IMR-90 (cell line): Measurements from ENCODE around the gene RELCH. TPM values are rescaled to one million over a fixed set of nuclear protein-coding genes. Genes with fewer than 3 reads are reported as not detected.

Experiments
- ATAC-seq: fragments of 200-7000 bp; cut with Tn5 transposase; 2 replicates; pipeline ENCODE4 v1.9.1; 2020; ENCODE audit warnings: low read depth, mild to moderate bottlenecking, moderate library complexity
- BruUV-seq: library from RNA; stranded (reverse); fragments of 400-500 nt; replicated peaks from 2 replicates; lab custom pipeline; 2021; lab: Mats Ljungman, UMichigan
- CTCF ChIA-PET: fragments of 300-600 bp; formaldehyde crosslinking; extraction: SDS; loops from one replicate; lab custom pipeline; 2021; ENCODE audit warnings: antibody characterized with exemption; lab: Yijun Ruan, JAX
- POLR2A ChIA-PET: fragments of 300-600 bp; sonication (Branson Sonifier 250); formaldehyde crosslinking; loops from one replicate; lab custom pipeline; 2022; ENCODE audit warnings: antibody characterized with exemption; ENCODE audit not compliant: unreplicated experiment; lab: Charles Lee
- DNase-seq: peaks from one replicate; pipeline ENCODE4 v3.0.0; 2013
- H2AFZ ChIP-seq: replicated peaks from 2 replicates; pipeline ENCODE3; 2013; ENCODE audit warnings: low read length, mild to moderate bottlenecking; ENCODE audit not compliant: poor library complexity
- H2AK5ac ChIP-seq: 2 replicates; pipeline ENCODE4 v1.6.1; 2013; ENCODE audit warnings: low read depth, low read length, inconsistent platforms
- H2AK9ac ChIP-seq: replicated peaks from 2 replicates; pipeline ENCODE3; 2013; ENCODE audit warnings: mild to moderate bottlenecking, low read depth, low read length, moderate library complexity; ENCODE audit not compliant: poor library complexity
- H2BK120ac ChIP-seq: 2 replicates; pipeline ENCODE4 v1.6.1; 2013; ENCODE audit warnings: low read depth, low read length, inconsistent platforms
- H2BK15ac ChIP-seq: 3 replicates; pipeline ENCODE4 v1.6.1; 2013; ENCODE audit warnings: low read depth, low read length, inconsistent platforms
- H2BK20ac ChIP-seq: 2 replicates; pipeline ENCODE4 v1.6.1; 2013; ENCODE audit warnings: low read depth, mild to moderate bottlenecking, inconsistent platforms, low read length, moderate library complexity
- H2BK5ac ChIP-seq: 2 replicates; pipeline ENCODE4 v1.6.1; 2013; ENCODE audit warnings: mild to moderate bottlenecking, low read depth, low read length, inconsistent platforms; ENCODE audit not compliant: poor library complexity, severe bottlenecking
- H3K14ac ChIP-seq: replicated peaks from 2 replicates; pipeline ENCODE4 v1.6.1; 2013; ENCODE audit warnings: low read depth, low read length, inconsistent platforms
- H3K18ac ChIP-seq: 2 replicates; pipeline ENCODE4 v1.6.1; 2013; ENCODE audit warnings: low read depth, low read length, control low read depth
- H3K23ac ChIP-seq: 2 replicates; pipeline ENCODE4 v1.6.1; 2013; ENCODE audit warnings: low read depth, low read length, inconsistent platforms
- H3K27ac ChIP-seq: 2 replicates; pipeline ENCODE4 v1.5.1; 2013; ENCODE audit warnings: mild to moderate bottlenecking, control low read depth, low read length; ENCODE audit not compliant: insufficient read depth
- H3K27me3 ChIP-seq: 2 replicates; pipeline ENCODE4 v1.6.1; 2013; ENCODE audit warnings: low read length; ENCODE audit not compliant: control insufficient read depth, insufficient read depth
- H3K36me3 ChIP-seq: 2 replicates; pipeline ENCODE4 v1.6.1; 2013; ENCODE audit warnings: low read length, mixed read lengths; ENCODE audit not compliant: control insufficient read depth, insufficient read depth
- H3K4ac ChIP-seq: 2 replicates; pipeline ENCODE4 v1.6.1; 2013; ENCODE audit warnings: low read depth, low read length, inconsistent platforms
- H3K4me1 ChIP-seq: 2 replicates; pipeline ENCODE4 v1.6.1; 2013; ENCODE audit warnings: low read length, mixed read lengths; ENCODE audit not compliant: control insufficient read depth, insufficient read depth
- H3K4me2 ChIP-seq: 2 replicates; pipeline ENCODE4 v1.6.1; 2013; ENCODE audit warnings: low read depth, mild to moderate bottlenecking, control low read depth, low read length, moderate library complexity
- H3K4me3 ChIP-seq: 2 replicates; pipeline ENCODE4 v1.5.1; 2013; ENCODE audit warnings: low read depth, mild to moderate bottlenecking, control low read depth, low read length, moderate library complexity; ENCODE audit not compliant: insufficient read depth
- H3K56ac ChIP-seq: 2 replicates; pipeline ENCODE4 v1.6.1; 2013; ENCODE audit warnings: low read length, inconsistent platforms; ENCODE audit not compliant: insufficient read depth; ENCODE audit errors: extremely low read depth
- H3K79me1 ChIP-seq, 2 experiments: 2 replicates each; pipeline ENCODE4 v1.6.1; 2013; ENCODE audit warnings: low read length in 2 of 2, inconsistent platforms in 1 of 2, low read depth in 1 of 2
- H3K9ac ChIP-seq: 2 replicates; pipeline ENCODE4 v1.6.1; 2013; ENCODE audit warnings: low read depth, low read length, control low read depth
- H3K9me1 ChIP-seq: 2 replicates; pipeline ENCODE4 v1.6.1; 2013; ENCODE audit warnings: low read length, inconsistent platforms; ENCODE audit not compliant: insufficient read depth
- H3K9me3 ChIP-seq: 2 replicates; pipeline ENCODE4 v1.6.1; 2013; ENCODE audit warnings: low read length; ENCODE audit not compliant: control insufficient read depth, insufficient read depth
- H4K20me1 ChIP-seq: 2 replicates; pipeline ENCODE4 v1.6.1; 2013; ENCODE audit warnings: low read length, inconsistent platforms; ENCODE audit not compliant: insufficient read depth
- H4K5ac ChIP-seq: 2 replicates; pipeline ENCODE4 v1.6.1; 2013; ENCODE audit warnings: mild to moderate bottlenecking, low read depth, low read length, control low read depth
- H4K8ac ChIP-seq, 2 experiments: 2 replicates each; pipeline ENCODE4 v1.6.1; 2013; ENCODE audit warnings: low read depth in 2 of 2, low read length in 2 of 2, control low read depth in 1 of 2, inconsistent platforms in 1 of 2
- H4K91ac ChIP-seq: 2 replicates; pipeline ENCODE4 v1.6.1; 2013; ENCODE audit warnings: low read depth, low read length, inconsistent platforms; ENCODE audit not compliant: insufficient read depth
- BHLHE40 ChIP-seq: fragments of 150-350 bp; IDR thresholded peaks from 2 replicates; pipeline ENCODE4 v1.6.1; 2016; ENCODE audit warnings: mild to moderate bottlenecking, low read depth, low read length
- CEBPB ChIP-seq: IDR thresholded peaks from 2 replicates; pipeline ENCODE4 v1.6.1; 2012; ENCODE audit warnings: low read depth, low read length, improper control_type of control experiment
- CHD1 ChIP-seq: IDR thresholded peaks from 2 replicates; pipeline ENCODE4 v1.6.1; 2012; ENCODE audit warnings: low read depth, low read length, improper control_type of control experiment
- FOS ChIP-seq: fragments of 150-350 bp; IDR thresholded peaks from 2 replicates; pipeline ENCODE4 v1.6.1; 2016; ENCODE audit warnings: low read depth, low read length
- MAFK ChIP-seq: IDR thresholded peaks from 2 replicates; pipeline ENCODE4 v1.6.1; 2012; ENCODE audit warnings: low read depth, low read length, improper control_type of control experiment
- MAZ ChIP-seq: IDR thresholded peaks from 2 replicates; pipeline ENCODE4 v1.6.1; 2012; ENCODE audit warnings: low read depth, mild to moderate bottlenecking, low read length, improper control_type of control experiment, moderate library complexity, borderline replicate concordance
- MXI1 ChIP-seq: IDR thresholded peaks from 2 replicates; pipeline ENCODE4 v1.6.1; 2012; ENCODE audit warnings: low read depth, mild to moderate bottlenecking, low read length, moderate library complexity, borderline replicate concordance
- POLR2A ChIP-seq: IDR thresholded peaks from 2 replicates; pipeline ENCODE4 v1.6.1; 2012; ENCODE audit warnings: mild to moderate bottlenecking, low read depth, low read length
- RAD21 ChIP-seq: IDR thresholded peaks from 2 replicates; pipeline ENCODE4 v1.6.1; 2012; ENCODE audit warnings: low read length, improper control_type of control experiment
- RCOR1 ChIP-seq: IDR thresholded peaks from 2 replicates; pipeline ENCODE4 v1.6.1; 2012; ENCODE audit warnings: mild to moderate bottlenecking, low read length, improper control_type of control experiment; ENCODE audit not compliant: insufficient replicate concordance
- RFX5 ChIP-seq: IDR thresholded peaks from 2 replicates; pipeline ENCODE4 v1.8.0; 2012; ENCODE audit warnings: low read depth, mild to moderate bottlenecking, low read length, moderate library complexity
- SMC3 ChIP-seq: fragments of 150-350 bp; IDR thresholded peaks from 2 replicates; pipeline ENCODE4 v1.6.1; 2016; ENCODE audit warnings: low read depth, mild to moderate bottlenecking, antibody characterized with exemption, low read length, moderate library complexity
- WGBS, 2 experiments: methylation state at CpG; one replicate each; pipeline versions ENCODE4 v1.1.5 to v1.1.7; 2013; ENCODE audit warnings: missing lambda C conversion rate in 2 of 2; ENCODE audit not compliant: insufficient read length in 1 of 2; ENCODE audit errors: extremely low coverage in 2 of 2; 5-methylcytosine and 5-hydroxymethylcytosine counted together
- dilution Hi-C: fragments of 300-500 bp; cut with HindIII; formaldehyde crosslinking; loops from one replicate; pipeline ENCODE4 v1.14.3; 2018; ENCODE audit warnings: low sequenced_read_pairs; ENCODE audit not compliant: unreplicated experiment
- in situ Hi-C: fragments of 300-500 bp; cut with MboI; formaldehyde crosslinking; loops from 3 replicates; pipeline ENCODE4 v1.14.3; 2019; ENCODE audit warnings: low sequenced_read_pairs, inconsistent platforms, mixed read lengths
- intact Hi-C: fragments of 100-400 bp; cut with micrococcal nuclease; formaldehyde crosslinking; loops from 2 replicates; pipeline ENCODE4 v1.10.0; 2022
- polyA plus RNA-seq, 3 experiments: library from polyadenylated mRNA; depleted of rRNA; stranded (reverse); fragments of >200 nt; gene quantifications; 2 replicates each; pipeline ENCODE4 v1.2.3, GENCODE V29; 2012; ENCODE audit warnings: low replicate concordance in 1 of 3
- total RNA-seq: library from RNA; depleted of rRNA; stranded (reverse); fragments of >200 nt; gene quantifications from 2 replicates; pipeline ENCODE4 v1.2.3, GENCODE V29; 2012
- TF ChIP-seq, protein P1 (sequence below): conservative IDR thresholded peaks from 2 replicates; pipeline ENCODE4 v1.5.1; 2012; ENCODE audit warnings: mild to moderate bottlenecking, low read depth, low read length, improper control_type of control experiment
- TF ChIP-seq, protein P2 (sequence below): fragments of 150-350 bp; IDR thresholded peaks from 2 replicates; pipeline ENCODE4 v1.6.1; 2017; ENCODE audit warnings: mild to moderate bottlenecking, antibody characterized with exemption, low read length, low read depth
- TF ChIP-seq, protein P3 (sequence below): fragments of 150-350 bp; IDR thresholded peaks from 2 replicates; pipeline ENCODE4 v1.6.1; 2016; ENCODE audit warnings: low read depth, mild to moderate bottlenecking, low read length, moderate library complexity, borderline replicate concordance

RELCH gene
- total and polyA plus RNA-seq, 2 of the 4 experiments (the other 2 are of a cell fraction): 14.4 to 52.5 TPM

DNA sequence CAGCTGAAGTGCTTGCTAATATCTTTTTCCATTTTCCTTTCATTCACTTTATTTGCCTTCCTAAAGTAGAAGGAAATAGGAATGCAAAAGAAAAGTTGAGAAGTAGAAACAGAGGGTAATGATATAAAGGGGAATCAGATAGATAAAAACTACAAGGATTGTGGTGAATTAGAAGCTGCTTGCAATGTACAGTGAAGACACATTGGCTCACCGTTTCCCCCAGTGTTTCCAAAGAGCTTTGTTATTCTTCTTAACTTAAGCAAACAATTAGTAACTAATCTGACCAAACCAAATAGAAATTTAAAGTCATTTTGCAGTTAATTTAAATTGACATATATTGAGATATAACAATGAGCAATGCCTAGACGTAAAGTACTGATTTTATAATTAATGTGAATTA is 63.4 kb downstream of the RELCH start:
- H2AK5ac ChIP-seq: no peak overlapping the region
- H3K23ac ChIP-seq: no peak overlapping the region
- no peak overlapping the region for H3K18ac ChIP-seq
- H2AFZ ChIP-seq: no peak overlapping the region
- no peak overlapping the region for H2BK120ac ChIP-seq
- no peaks in the 10 kb centered on the region for H3K79me1 ChIP-seq
- in situ Hi-C loops: no loop called here
- TF ChIP-seq BHLHE40 (no peak), CEBPB (no peak), RAD21 (no peak), MAFK (no peak), CHD1 (no peak), MXI1 (no peak), RFX5 (no peak), MAZ (no peak), RCOR1 (no peak), SMC3 (no peak), POLR2A (no peak), FOS (no peak)
- TF ChIP-seq, protein P1, sequence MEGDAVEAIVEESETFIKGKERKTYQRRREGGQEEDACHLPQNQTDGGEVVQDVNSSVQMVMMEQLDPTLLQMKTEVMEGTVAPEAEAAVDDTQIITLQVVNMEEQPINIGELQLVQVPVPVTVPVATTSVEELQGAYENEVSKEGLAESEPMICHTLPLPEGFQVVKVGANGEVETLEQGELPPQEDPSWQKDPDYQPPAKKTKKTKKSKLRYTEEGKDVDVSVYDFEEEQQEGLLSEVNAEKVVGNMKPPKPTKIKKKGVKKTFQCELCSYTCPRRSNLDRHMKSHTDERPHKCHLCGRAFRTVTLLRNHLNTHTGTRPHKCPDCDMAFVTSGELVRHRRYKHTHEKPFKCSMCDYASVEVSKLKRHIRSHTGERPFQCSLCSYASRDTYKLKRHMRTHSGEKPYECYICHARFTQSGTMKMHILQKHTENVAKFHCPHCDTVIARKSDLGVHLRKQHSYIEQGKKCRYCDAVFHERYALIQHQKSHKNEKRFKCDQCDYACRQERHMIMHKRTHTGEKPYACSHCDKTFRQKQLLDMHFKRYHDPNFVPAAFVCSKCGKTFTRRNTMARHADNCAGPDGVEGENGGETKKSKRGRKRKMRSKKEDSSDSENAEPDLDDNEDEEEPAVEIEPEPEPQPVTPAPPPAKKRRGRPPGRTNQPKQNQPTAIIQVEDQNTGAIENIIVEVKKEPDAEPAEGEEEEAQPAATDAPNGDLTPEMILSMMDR: no peak
- TF ChIP-seq, protein P2, sequence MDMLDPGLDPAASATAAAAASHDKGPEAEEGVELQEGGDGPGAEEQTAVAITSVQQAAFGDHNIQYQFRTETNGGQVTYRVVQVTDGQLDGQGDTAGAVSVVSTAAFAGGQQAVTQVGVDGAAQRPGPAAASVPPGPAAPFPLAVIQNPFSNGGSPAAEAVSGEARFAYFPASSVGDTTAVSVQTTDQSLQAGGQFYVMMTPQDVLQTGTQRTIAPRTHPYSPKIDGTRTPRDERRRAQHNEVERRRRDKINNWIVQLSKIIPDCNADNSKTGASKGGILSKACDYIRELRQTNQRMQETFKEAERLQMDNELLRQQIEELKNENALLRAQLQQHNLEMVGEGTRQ: no peak
- TF ChIP-seq, protein P3, sequence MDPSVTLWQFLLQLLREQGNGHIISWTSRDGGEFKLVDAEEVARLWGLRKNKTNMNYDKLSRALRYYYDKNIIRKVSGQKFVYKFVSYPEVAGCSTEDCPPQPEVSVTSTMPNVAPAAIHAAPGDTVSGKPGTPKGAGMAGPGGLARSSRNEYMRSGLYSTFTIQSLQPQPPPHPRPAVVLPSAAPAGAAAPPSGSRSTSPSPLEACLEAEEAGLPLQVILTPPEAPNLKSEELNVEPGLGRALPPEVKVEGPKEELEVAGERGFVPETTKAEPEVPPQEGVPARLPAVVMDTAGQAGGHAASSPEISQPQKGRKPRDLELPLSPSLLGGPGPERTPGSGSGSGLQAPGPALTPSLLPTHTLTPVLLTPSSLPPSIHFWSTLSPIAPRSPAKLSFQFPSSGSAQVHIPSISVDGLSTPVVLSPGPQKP: no peak
- DNase-seq (no peak), ATAC-seq (no peak)
- intact Hi-C loops: no loop called here
- no peak overlapping the region for H2BK15ac ChIP-seq
- no peak overlapping the region for H3K56ac ChIP-seq
- no peak overlapping the region for H2AK9ac ChIP-seq
- no peak overlapping the region for H4K8ac ChIP-seq
- no peaks in the 10 kb centered on the region for H3K36me3 ChIP-seq
- dilution Hi-C loops: no loop called here
- no peaks in the 10 kb centered on the region for H3K4me1 ChIP-seq
- no peak overlapping the region for H3K9ac ChIP-seq
- H2BK20ac ChIP-seq: no peak overlapping the region
- ChIA-PET CTCF (interaction anchor here (1.7 kb wide), 1 partner anchor 8 kb away, joined by 6 read pairs; no protein-coding TSS in a partner anchor), POLR2A (no interaction called here)
- no peak overlapping the region for H4K5ac ChIP-seq
- H3K4me3 ChIP-seq: no peak overlapping the region
- no CpG with 5 or more reads among the region's 2 CpGs for WGBS, 2 experiments
- no peaks in the 10 kb centered on the region for H4K20me1 ChIP-seq
- H2BK5ac ChIP-seq: no peak overlapping the region
- H3K27ac ChIP-seq: no peak overlapping the region
- no peaks in the 10 kb centered on the region for H3K27me3 ChIP-seq
- H3K9me1 ChIP-seq: no peaks in the 10 kb centered on the region
- no TSS peak for BruUV-seq
- H3K14ac ChIP-seq: no peak overlapping the region
- H3K4me2 ChIP-seq: no peak overlapping the region
- no peak overlapping the region for H4K91ac ChIP-seq
- no peak overlapping the region for H3K4ac ChIP-seq
- H3K9me3 ChIP-seq: no peaks in the 10 kb centered on the region
